HCT116 (cell line): ENCODE data around the gene BIVM. TPM values are rescaled to one million over a fixed set of nuclear protein-coding genes. Genes with fewer than 3 reads are reported as not detected.

Source experiments
- ATAC-seq: fragments of 200-7000 bp; cut with Tn5 transposase; 2 replicates; pipeline ENCODE4 v1.9.1; 2020; ENCODE audit warnings: mild to moderate bottlenecking, moderate library complexity
- BruUV-seq: library from RNA; stranded (reverse); fragments of 400-500 nt; replicated peaks from 2 replicates; lab custom pipeline; 2021; lab: Mats Ljungman, UMichigan
- CTCF ChIA-PET: fragments of 300-600 bp; sonication (Branson Sonifier 250); formaldehyde crosslinking; loops from one replicate; lab custom pipeline; 2021; ENCODE audit warnings: antibody characterized with exemption; lab: Charles Lee
- POLR2A ChIA-PET: fragments of 300-600, 350-600 bp; sonication (Branson Sonifier 250); formaldehyde crosslinking; loops from one replicate; lab custom pipeline; 2021; ENCODE audit warnings: antibody characterized with exemption; lab: Charles Lee
- RAD21 ChIA-PET, 2 experiments: fragments of 300-600 bp; sonication (Branson Sonifier 250); formaldehyde crosslinking; loops; one replicate each; lab custom pipeline; 2023; ENCODE audit warnings: low total read pairs in 2 of 2; ENCODE audit not compliant: uncharacterized antibody in 2 of 2, unreplicated experiment in 2 of 2, low non-redundant PET in 1 of 2; lab: Charles Lee
- DNase-seq: peaks from one replicate; pipeline ENCODE4 v3.0.0-alpha.2; 2010; ENCODE audit warnings: low read depth, low spot score
- H2AFZ ChIP-seq: fragments of 200-600 bp; shearing (Covaris generic), sonication (generic); 2 replicates; pipeline ENCODE4 v1.6.1; 2017; ENCODE audit warnings: low read depth, mixed run types, mixed read lengths, antibody characterized with exemption, low read length; ENCODE audit not compliant: poor library complexity, severe bottlenecking
- H3K27ac ChIP-seq: 2 replicates; pipeline ENCODE4 v1.5.1; 2012; ENCODE audit warnings: low read depth, low read length
- H3K27me3 ChIP-seq: fragments of 200-600 bp; sonication (generic); 2 replicates; pipeline ENCODE4 v1.6.1; 2016; ENCODE audit warnings: mixed run types, low read length, mixed read lengths; ENCODE audit not compliant: insufficient read depth
- H3K36me3 ChIP-seq, 2 experiments: fragments of 200-500 bp in 1 of 2; fragments of 200-600 bp in 1 of 2; sonication (Bioruptor generic) in 1 of 2; sonication (generic) in 1 of 2; 2 replicates each; pipeline versions ENCODE4 v1.5.1 to v1.6.1; 2014 to 2016; ENCODE audit warnings: low read length in 2 of 2, inconsistent platforms in 1 of 2, mixed read lengths in 1 of 2, mixed run types in 1 of 2; ENCODE audit not compliant: insufficient read depth in 2 of 2, control insufficient read depth in 1 of 2
- H3K4me1 ChIP-seq, 2 experiments: fragments of 200-600 bp in 1 of 2; sonication (generic) in 1 of 2; 2 replicates each; pipeline versions ENCODE4 v1.5.1 to v1.6.1; 2012 to 2017; ENCODE audit warnings: low read length in 2 of 2, inconsistent platforms in 1 of 2, mild to moderate bottlenecking in 1 of 2, mixed read lengths in 1 of 2, mixed run types in 1 of 2, moderate library complexity in 1 of 2; ENCODE audit not compliant: insufficient read depth in 2 of 2, control insufficient read depth in 1 of 2
- H3K4me2 ChIP-seq: fragments of 200-600 bp; sonication (generic); 2 replicates; pipeline ENCODE4 v1.6.1; 2017; ENCODE audit warnings: mixed run types, low read length, mixed read lengths
- H3K4me3 ChIP-seq, 2 experiments: fragments of 200-600 bp in 1 of 2; sonication (generic) in 1 of 2; replicated peaks in 1 of 2; 2 replicates each; pipeline ENCODE4 v1.5.1; 2011 to 2016; ENCODE audit warnings: low read length in 2 of 2, control low read depth in 1 of 2, low read depth in 1 of 2, mild to moderate bottlenecking in 1 of 2, mixed read lengths in 1 of 2, mixed run types in 1 of 2
- H3K79me2 ChIP-seq: fragments of 200-600 bp; sonication (generic); 2 replicates; pipeline ENCODE4 v1.6.1; 2017; ENCODE audit warnings: mild to moderate bottlenecking, mixed run types, low read length, moderate library complexity, mixed read lengths; ENCODE audit not compliant: insufficient read depth
- H3K9ac ChIP-seq: fragments of 200-600 bp; sonication (generic); 2 replicates; pipeline ENCODE4 v1.6.1; 2016; ENCODE audit warnings: low read length, mixed read lengths
- H3K9me2 ChIP-seq: fragments of 200-600 bp; sonication (generic), shearing (Covaris generic); 2 replicates; pipeline ENCODE4 v1.6.1; 2017; ENCODE audit warnings: mixed run types, mild to moderate bottlenecking, moderate library complexity; ENCODE audit not compliant: insufficient read depth
- H3K9me3 ChIP-seq, 2 experiments: fragments of 200-500 bp in 1 of 2; fragments of 200-600 bp in 1 of 2; sonication (Bioruptor generic) in 1 of 2; sonication (generic) in 1 of 2; 2 replicates each; pipeline ENCODE4 v1.6.1; 2014 to 2017; ENCODE audit warnings: low read length in 2 of 2, mixed read lengths in 2 of 2, inconsistent platforms in 1 of 2, low read depth in 1 of 2, mild to moderate bottlenecking in 1 of 2, mixed run types in 1 of 2, moderate library complexity in 1 of 2; ENCODE audit not compliant: control insufficient read depth in 1 of 2, insufficient read depth in 1 of 2
- H4K20me1 ChIP-seq: fragments of 200-600 bp; sonication (generic), shearing (Covaris generic); 2 replicates; pipeline ENCODE4 v1.6.1; 2017; ENCODE audit warnings: mixed run types, mild to moderate bottlenecking, moderate library complexity; ENCODE audit not compliant: insufficient read depth
- ATF3 ChIP-seq: IDR thresholded peaks from 2 replicates; pipeline ENCODE4 v1.6.1; 2012
- CBX3 ChIP-seq: IDR thresholded peaks from 2 replicates; pipeline ENCODE4 v1.6.1; 2012; ENCODE audit warnings: low read depth
- CEBPB ChIP-seq: IDR thresholded peaks from 2 replicates; pipeline ENCODE4 v1.6.1; 2012; ENCODE audit warnings: low read depth
- CTCF ChIP-seq, 3 experiments: fragments of 200-600 bp in 1 of 3; sonication (generic) in 1 of 3; IDR thresholded peaks in 2 of 3; conservative IDR thresholded peaks in 1 of 3; 2 replicates each; pipeline ENCODE4 v1.5.1; 2012 to 2017; ENCODE audit warnings: low read depth in 2 of 3, low read length in 2 of 3, antibody characterized with exemption in 1 of 3, borderline replicate concordance in 1 of 3, control low read depth in 1 of 3, mild to moderate bottlenecking in 1 of 3, mixed read lengths in 1 of 3, mixed run types in 1 of 3, moderate library complexity in 1 of 3; ENCODE audit not compliant: insufficient read depth in 1 of 3
- EZH2phosphoT487 ChIP-seq: fragments of 200-600 bp; IDR thresholded peaks from 2 replicates; pipeline ENCODE4 v1.6.1; 2018; ENCODE audit warnings: antibody characterized with exemption, borderline replicate concordance
- FOSL1 ChIP-seq: IDR thresholded peaks from 2 replicates; pipeline ENCODE4 v1.6.1; 2012; ENCODE audit warnings: low read depth
- JUND ChIP-seq: IDR thresholded peaks from 2 replicates; pipeline ENCODE4 v1.6.1; 2012
- MAX ChIP-seq: IDR thresholded peaks from 2 replicates; pipeline ENCODE4 v1.6.1; 2012
- POLR2A ChIP-seq: IDR thresholded peaks from 2 replicates; pipeline ENCODE4 v1.7.0; 2011; ENCODE audit warnings: borderline replicate concordance; ENCODE audit not compliant: insufficient read depth, insufficient read length; ENCODE audit errors: extremely low read depth
- POLR2AphosphoS5 ChIP-seq: IDR thresholded peaks from 2 replicates; pipeline ENCODE4 v1.6.1; 2011; ENCODE audit warnings: mild to moderate bottlenecking, low read depth, low read length, moderate library complexity
- RAD21 ChIP-seq: IDR thresholded peaks from 2 replicates; pipeline ENCODE4 v1.6.1; 2012; ENCODE audit warnings: low read depth, mild to moderate bottlenecking
- REST ChIP-seq: IDR thresholded peaks from 2 replicates; pipeline ENCODE4 v1.6.1; 2012; ENCODE audit warnings: low read depth
- SIN3A ChIP-seq: IDR thresholded peaks from 2 replicates; pipeline ENCODE4 v1.6.1; 2012; ENCODE audit warnings: low read depth
- SP1 ChIP-seq: IDR thresholded peaks from 2 replicates; pipeline ENCODE4 v1.6.1; 2012; ENCODE audit warnings: low read depth
- SRF ChIP-seq: IDR thresholded peaks from 2 replicates; pipeline ENCODE4 v1.6.1; 2012; ENCODE audit warnings: low read depth
- TCF7L2 ChIP-seq: IDR thresholded peaks from 2 replicates; pipeline ENCODE4 v1.7.0; 2011; ENCODE audit warnings: borderline replicate concordance, inconsistent platforms; ENCODE audit not compliant: insufficient read depth, insufficient read length; ENCODE audit errors: extremely low read depth
- YY1 ChIP-seq: IDR thresholded peaks from 2 replicates; pipeline ENCODE4 v1.6.1; 2011; ENCODE audit warnings: low read length, low read depth, moderate library complexity, mild to moderate bottlenecking; ENCODE audit not compliant: insufficient replicate concordance; ENCODE audit errors: extremely low read depth
- ZBTB33 ChIP-seq: IDR thresholded peaks from 2 replicates; pipeline ENCODE4 v1.6.1; 2011; ENCODE audit warnings: mild to moderate bottlenecking, low read length, moderate library complexity; ENCODE audit not compliant: insufficient replicate concordance; ENCODE audit errors: extremely low read depth
- ZFX ChIP-seq: fragments of 450-650 bp; IDR thresholded peaks from 2 replicates; pipeline ENCODE4 v1.6.1; 2017
- intact Hi-C: fragments of 100-400 bp; cut with micrococcal nuclease; formaldehyde crosslinking; loops from 2 replicates; pipeline ENCODE4 v1.10.0; 2022
- total RNA-seq: library from RNA; stranded (reverse); gene quantifications from one replicate; pipeline ENCODE4 v1.2.1, GENCODE V29; 2021; ENCODE audit not compliant: unreplicated experiment

BIVM gene
- total RNA-seq, 1 experiment from 2014 or later: 11.3 TPM

GRCh38 chr13:102781591-102781990, 17.3 kb upstream of the BIVM start:
- CTCF ChIA-PET: no interaction called here
- intact Hi-C loops: no loop called here

More at GRCh38 chr13:102781591-102781990, 17.3 kb upstream of the BIVM start:
- Histone ChIP-seq H3K9me2 (no peaks in the 10 kb centered on the region), H3K36me3 (no peaks in the 10 kb centered on the region), H3K4me3 (no peak overlapping the region), H3K4me1 (no peaks in the 10 kb centered on the region), H4K20me1 (no peaks in the 10 kb centered on the region), H3K9ac (no peak overlapping the region), H3K79me2 (no peaks in the 10 kb centered on the region), H3K9me3 (no peaks in the 10 kb centered on the region), H2AFZ (no peak overlapping the region), H3K27ac (no peak overlapping the region), H3K4me2 (no peak overlapping the region), H3K27me3 (no peaks in the 10 kb centered on the region)
- DNase-seq (no peak), ATAC-seq (no peak)
- BruUV-seq: no TSS peak
- POLR2A ChIA-PET: no interaction called here
- no peak for TF ChIP-seq CBX3
- TF ChIP-seq YY1: no peak
- no peak for TF ChIP-seq ZFX
- no peak for TF ChIP-seq POLR2A
- TF ChIP-seq CTCF (IDR thresholded peaks at IDR 0.05 in 2 of 3, conservative IDR thresholded peaks at IDR 0.05 in 1 of 3; ENCODE audit: borderline replicate concordance in 1 of 3, insufficient read depth in 1 of 3, low read depth in 2 of 3, low read length in 2 of 3): no peak
- no peak for TF ChIP-seq TCF7L2
- no peak for TF ChIP-seq JUND
- TF ChIP-seq SIN3A: no peak
- TF ChIP-seq POLR2AphosphoS5: no peak
- no peak for TF ChIP-seq ATF3
- no peak for TF ChIP-seq REST
- TF ChIP-seq EZH2phosphoT487: no peak
- no peak for TF ChIP-seq FOSL1
- TF ChIP-seq CEBPB: no peak
- no peak for TF ChIP-seq ZBTB33
- no peak for TF ChIP-seq MAX
- TF ChIP-seq SP1: no peak
- no peak for TF ChIP-seq SRF
- no peak for TF ChIP-seq RAD21
- RAD21 ChIA-PET: no interaction called here
